Measurements from ENCODE around the gene FKBP5. TPM values are rescaled to one million over a fixed set of nuclear protein-coding genes. Genes with fewer than 3 reads are reported as not detected.
"Not testable (repeated sequence)": the region's sequence is repeated elsewhere in the genome, so short reads cannot be mapped to it uniquely, and the experiment has no call there.

The FKBP5 gene
- total RNA-seq, 1 donor from 2014 or later, result 40.1 TPM

DNA sequence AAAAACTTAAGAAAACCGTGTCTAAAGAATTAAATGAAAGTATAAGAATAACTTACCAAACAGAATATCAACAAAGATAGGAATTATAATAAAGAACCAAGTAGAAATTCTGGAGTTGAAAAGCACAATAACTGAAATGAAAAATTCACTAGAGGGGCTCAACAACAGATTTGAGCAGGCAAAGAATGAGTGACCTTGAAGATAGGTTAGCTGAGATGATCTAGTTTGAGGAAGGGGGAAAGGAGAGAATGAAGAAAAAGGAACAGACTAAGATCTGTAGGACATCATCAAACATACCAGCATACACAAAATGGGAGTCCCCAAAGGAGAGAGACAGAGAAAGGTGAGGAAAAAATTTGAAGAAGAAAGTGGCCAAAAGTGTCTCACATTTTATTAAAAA lies 138.3 kb downstream of the FKBP5 start:
- no peak for DNase-seq (ENCODE audit: low read depth in 2 of 2)

DNA sequence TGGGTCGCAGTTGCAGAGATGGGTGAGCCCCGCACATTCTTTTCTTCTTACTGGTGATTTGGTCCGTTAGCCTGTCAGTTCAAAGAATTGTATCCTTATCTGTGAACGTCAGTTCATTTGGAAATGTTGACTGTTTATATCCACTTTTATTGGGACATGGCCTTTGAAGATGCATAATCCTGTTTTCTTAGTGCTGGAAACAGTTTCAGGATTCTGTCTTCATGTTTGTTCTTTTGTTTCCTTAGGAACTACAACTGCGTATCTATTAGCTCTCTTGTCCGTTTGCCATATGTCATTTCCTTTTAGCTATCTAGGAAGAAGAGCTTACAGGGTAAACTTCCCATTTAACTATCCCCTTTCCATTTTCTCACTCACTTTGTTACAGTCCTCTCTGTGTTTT lies 141.0 kb downstream of the FKBP5 start:
- DNase-seq (ENCODE audit: low read depth in 2 of 2), result peak; percentile 21 to 41

- no peak for DNase-seq (ENCODE audit: low read depth in 2 of 2)
Observed at GRCh38 chr6:35544769-35545361, 143.8 kb downstream of the FKBP5 start.

DNA sequence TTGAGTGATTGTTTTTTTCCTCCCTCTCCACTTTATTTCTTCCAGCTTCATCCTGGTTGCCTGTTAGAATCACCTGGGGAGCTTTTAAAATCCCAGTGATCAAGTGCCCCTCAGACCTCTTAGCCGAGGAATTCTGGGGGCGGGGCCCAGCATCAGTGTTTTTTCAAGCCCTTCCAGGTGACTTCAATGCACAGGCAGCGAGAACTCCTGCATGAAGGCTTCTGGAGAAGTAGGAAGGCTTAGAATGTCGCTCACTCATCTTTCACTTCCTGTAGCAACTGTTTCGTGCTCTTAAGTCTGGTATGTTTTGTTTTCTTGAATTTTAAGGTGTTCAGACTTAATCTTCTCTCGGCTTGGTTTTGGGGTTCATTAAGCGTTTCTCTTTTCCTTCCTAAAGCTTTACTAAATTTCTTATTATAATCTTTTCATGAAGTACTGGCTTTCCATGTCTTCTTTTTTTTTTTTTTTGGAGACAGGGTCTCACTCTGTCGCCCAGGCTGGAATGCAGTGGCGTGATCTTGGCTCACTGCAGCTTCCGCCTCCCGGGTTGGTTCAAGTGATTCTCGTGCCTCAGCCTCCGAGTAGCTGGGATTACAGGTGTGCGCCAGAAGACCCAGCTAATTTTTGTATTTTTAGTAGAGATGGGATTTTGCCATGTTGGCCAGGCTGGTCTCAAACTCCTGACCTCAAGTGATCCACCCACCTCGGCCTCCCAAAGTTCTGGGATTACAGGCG lies 145.1 kb downstream of the FKBP5 start:
- no peak for DNase-seq (ENCODE audit: low read depth in 2 of 2)

- DNase-seq (ENCODE audit: low read depth in 2 of 2), result no peak
Observed at GRCh38 chr6:35541836-35542235, 146.9 kb downstream of the FKBP5 start.

GRCh38 chr6:35539223-35539622 lies 149.5 kb downstream of the FKBP5 start:
- DNase-seq (ENCODE audit: low read depth in 2 of 2), result no peak

DNA sequence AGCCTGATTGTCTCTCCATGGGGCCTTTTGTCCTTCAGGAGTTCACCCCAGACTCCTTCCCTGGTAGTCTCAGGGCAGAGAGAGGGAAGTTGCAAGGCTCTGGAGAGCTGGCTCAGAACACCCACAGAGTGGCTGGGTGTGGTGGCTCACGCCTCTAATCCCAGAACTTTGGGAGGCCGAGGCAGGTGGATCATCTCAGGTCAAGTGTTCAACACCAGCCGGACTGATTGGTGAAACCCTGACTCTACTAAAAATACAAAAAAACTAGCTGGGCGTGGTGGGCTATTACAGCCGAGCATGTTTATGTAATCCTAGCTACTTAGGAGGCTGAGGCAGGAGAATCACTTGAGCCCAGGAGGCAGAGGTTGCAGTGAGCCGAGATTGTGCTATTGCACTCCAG lies 152.9 kb downstream of the FKBP5 start:
- not testable (repeated sequence) for DNase-seq (ENCODE audit: low read depth in 2 of 2)

- no peak for DNase-seq (ENCODE audit: low read depth in 2 of 2)
Observed at GRCh38 chr6:35534407-35535170, 154.1 kb downstream of the FKBP5 start.

DNA sequence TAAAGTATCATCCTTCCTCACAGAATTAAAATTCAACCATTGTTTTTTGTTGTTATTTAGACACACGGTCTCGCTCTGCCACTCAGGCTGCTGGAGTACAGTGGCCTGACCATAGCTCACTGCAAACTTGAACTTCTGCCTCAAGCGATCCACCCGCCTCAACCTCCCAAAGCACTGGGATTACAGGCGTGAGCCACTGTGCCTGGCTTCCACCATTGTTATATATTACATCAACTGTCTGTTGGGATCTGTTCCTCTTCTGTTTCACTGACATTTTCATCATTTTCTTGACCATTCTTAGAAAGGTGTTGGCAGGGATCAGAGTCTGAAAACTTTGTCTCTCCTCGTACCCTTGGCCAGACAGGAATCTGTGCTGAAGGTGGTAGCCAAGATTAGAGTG lies 154.7 kb downstream of the FKBP5 start:
- no peak for DNase-seq (ENCODE audit: low read depth in 2 of 2)

DNA sequence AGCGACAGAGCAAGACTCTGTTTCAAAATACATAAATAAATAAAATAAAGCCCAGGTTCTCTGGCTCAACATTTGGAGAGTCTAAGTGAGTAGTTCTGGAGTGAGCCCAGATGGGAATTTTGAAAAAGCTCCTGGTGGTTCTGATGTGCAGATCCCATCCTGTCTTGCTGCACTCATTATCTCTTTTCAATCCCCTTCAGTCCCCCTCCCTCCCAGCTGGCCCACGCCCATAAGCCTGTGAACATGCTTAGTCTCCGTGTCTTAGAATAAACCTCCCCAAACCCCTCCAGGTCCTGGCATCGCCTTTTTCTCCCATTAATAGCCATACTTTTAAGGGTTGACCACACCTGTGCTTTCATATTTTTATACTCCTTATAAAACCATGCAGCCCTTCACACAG lies 156.6 kb downstream of the FKBP5 start:
- DNase-seq (ENCODE audit: low read depth in 2 of 2), result no peak

- DNase-seq (ENCODE audit: low read depth in 2 of 2), result no peak
Observed at GRCh38 chr6:35524380-35525020, 164.2 kb downstream of the FKBP5 start.

Other genes with a start within 250 kb of the FKBP5 start
- gene FANCE, start 236.6 kb downstream of the FKBP5 start, total RNA-seq, result 8.7 and 12.7 TPM in 2 replicates
- gene RPL10A, start 220.5 kb downstream of the FKBP5 start, total RNA-seq, result 1,551 and 1,794 TPM in 2 replicates
- 0.20 and 0.22 TPM in 2 replicates for gene TEAD3, start 191.8 kb downstream of the FKBP5 start, total RNA-seq
- gene TULP1, start 176.0 kb downstream of the FKBP5 start, total RNA-seq, result not detected in 2 replicates
- 0.22 and 0.40 TPM in 2 replicates for gene ARMC12, start 48.1 kb upstream of the FKBP5 start, total RNA-seq
- gene CLPSL2, start 87.7 kb upstream of the FKBP5 start, total RNA-seq, result not detected in 2 replicates
- not detected in 2 replicates for gene CLPSL1, start 92.1 kb upstream of the FKBP5 start, total RNA-seq
- not detected in 2 replicates for gene CLPS, start 108.4 kb upstream of the FKBP5 start, total RNA-seq
- gene LHFPL5, start 116.4 kb upstream of the FKBP5 start, total RNA-seq, result not detected in 2 replicates
- 32.3 and 36.3 TPM in 2 replicates for gene SRPK1, start 232.2 kb upstream of the FKBP5 start, total RNA-seq